GM12878 (cell line): ENCODE data around the gene KLHL25. TPM values are rescaled to one million over a fixed set of nuclear protein-coding genes. Genes with fewer than 3 reads are reported as not detected.

Source experiments
- ATF2 ChIP-seq: IDR thresholded peaks from 2 replicates; pipeline ENCODE4 v1.6.1; 2012; ENCODE audit warnings: low read length, inconsistent platforms
- BACH1 ChIP-seq: fragments of 450-650 bp; IDR thresholded peaks from 2 replicates; pipeline ENCODE4 v1.6.1; 2017; ENCODE audit warnings: mild to moderate bottlenecking, borderline replicate concordance
- ETV6 ChIP-seq, 2 experiments: fragments of 450-650 bp in 1 of 2; IDR thresholded peaks in 1 of 2; conservative IDR thresholded peaks in 1 of 2; 2 replicates each; pipeline ENCODE4 v1.6.1; 2014; ENCODE audit warnings: antibody characterized with exemption in 1 of 2, borderline replicate concordance in 1 of 2, low read depth in 1 of 2, mild to moderate bottlenecking in 1 of 2, moderate library complexity in 1 of 2
- HCFC1 ChIP-seq: fragments of 150-350 bp; IDR thresholded peaks from 2 replicates; pipeline ENCODE4 v1.6.1; 2014; ENCODE audit warnings: low read length
- KDM1A ChIP-seq: fragments of 200-600 bp; sonication (generic); IDR thresholded peaks from 2 replicates; pipeline ENCODE4 v1.6.1; 2016; ENCODE audit warnings: borderline replicate concordance
- MTA3 ChIP-seq: IDR thresholded peaks from 2 replicates; pipeline ENCODE4 v1.6.1; 2012; ENCODE audit warnings: low read length, inconsistent platforms, borderline replicate concordance
- NFYB ChIP-seq: IDR thresholded peaks from 2 replicates; pipeline ENCODE4 v1.6.1; 2011; ENCODE audit warnings: low read depth, mild to moderate bottlenecking, low read length, improper control_type of control experiment, moderate library complexity; ENCODE audit not compliant: insufficient read depth
- PAX5 ChIP-seq: IDR thresholded peaks from 2 replicates; pipeline ENCODE4 v1.6.1; 2011; ENCODE audit warnings: low read depth, low read length, borderline replicate concordance
- POLR2A ChIP-seq: IDR thresholded peaks from 2 replicates; pipeline ENCODE4 v1.6.1; 2011; ENCODE audit warnings: low read depth, mild to moderate bottlenecking, low read length
- PRDM15 ChIP-seq: fragments of 450-650 bp; formaldehyde crosslinking; IDR thresholded peaks from 2 replicates; pipeline ENCODE4 v1.4.0; 2020; ENCODE audit warnings: mild to moderate bottlenecking, moderate library complexity
- RELA ChIP-seq: fragments of 450-650 bp; IDR thresholded peaks from 2 replicates; pipeline ENCODE4 v1.8.0; 2014; ENCODE audit warnings: borderline replicate concordance; ENCODE audit not compliant: partially characterized antibody
- REST ChIP-seq: IDR thresholded peaks from 2 replicates; pipeline ENCODE4 v1.6.1; 2012; ENCODE audit warnings: mild to moderate bottlenecking, low read depth, low read length
- SIN3A ChIP-seq: IDR thresholded peaks from 2 replicates; pipeline ENCODE4 v1.6.1; 2012; ENCODE audit warnings: low read depth, low read length, improper control_type of control experiment
- ZBED1 ChIP-seq: IDR thresholded peaks from 2 replicates; pipeline ENCODE4 v1.6.1; 2016; ENCODE audit warnings: borderline replicate concordance
- ZNF217 ChIP-seq: fragments of 450-650 bp; IDR thresholded peaks from 2 replicates; pipeline ENCODE4 v1.6.1; 2017; ENCODE audit warnings: antibody characterized with exemption, mild to moderate bottlenecking
- ZNF687 ChIP-seq: fragments of 450-650 bp; IDR thresholded peaks from 2 replicates; pipeline ENCODE4 v1.6.1; 2017; ENCODE audit warnings: mild to moderate bottlenecking, moderate library complexity
- polyA plus RNA-seq, 11 experiments: library from polyadenylated mRNA; depleted of rRNA in 4 of 11; unstranded in 6 of 11; stranded (reverse) in 5 of 11; fragments of >200 nt; fragmentation: Nextera tagmentation in 4 of 11; fragmentation: Illumina TruSeq in 1 of 11; extraction: Ambion mirVana in 4 of 11; extraction: Trizol in 1 of 11; gene quantifications; 1 replicate in 1 of 11; 2 replicates in 10 of 11; pipeline versions ENCODE4 v1.2.1 to v1.2.3, GENCODE V29; 2011 to 2016; ENCODE audit warnings: inconsistent platforms in 2 of 11, missing spikeins in 2 of 11, low read depth in 1 of 11
- total RNA-seq, 4 experiments: library from RNA; depleted of rRNA in 3 of 4; stranded (reverse); fragments of >200 nt in 3 of 4; fragmentation: Illumina TruSeq in 1 of 4; extraction: Trizol in 1 of 4; gene quantifications; 2 replicates each; pipeline versions ENCODE4 v1.2.1 to v1.2.3, GENCODE V29; 2013 to 2021

KLHL25 gene
- total and polyA plus RNA-seq, 10 of the 15 experiments (the other 5 are each of a cell fraction or from before 2014, with no cell fraction given) = 0.04 to 3.0 (median 2.1) TPM; not detected in 1

GRCh38 chr15:85711580-85712192 is 83.0 kb downstream of the KLHL25 start (continued):
- no peak for TF ChIP-seq REST
- no peak for TF ChIP-seq KDM1A
- peak; percentile 51; the same call in 1 of the 2 replicates for TF ChIP-seq ATF2
- TF ChIP-seq BACH1 = no peak
- no peak for TF ChIP-seq HCFC1
- no peak for TF ChIP-seq ZBED1
- no peak for TF ChIP-seq NFYB
- no peak for TF ChIP-seq ETV6 (conservative IDR thresholded peaks at IDR 0.05 in 1 of 2, IDR thresholded peaks at IDR 0.05 in 1 of 2; ENCODE audit: borderline replicate concordance in 1 of 2, low read depth in 1 of 2)
- TF ChIP-seq MTA3 = no peak
- peak; percentile 34; the same call in 1 of the 2 replicates for TF ChIP-seq ZNF687
- no peak for TF ChIP-seq ZNF217
- no peak for TF ChIP-seq RELA
- no peak for TF ChIP-seq POLR2A
- no peak for TF ChIP-seq SIN3A
- no peak for TF ChIP-seq PRDM15 (CRISPR knock-in tag)
- peak; percentile 65; the same call in 1 of the 2 replicates for TF ChIP-seq PAX5
